SK-N-MC (cell line): ENCODE results near the gene SRI.

Experiments used
- EZH2 ChIP-seq: fragments of 200-600 bp; sonication (generic); IDR thresholded peaks from one replicate; pipeline ENCODE4 v1.6.1; 2017; ENCODE audit warnings: antibody characterized with exemption
- POLR2AphosphoS5 ChIP-seq: IDR thresholded peaks from 2 replicates; pipeline ENCODE4 v1.6.1; 2012; ENCODE audit warnings: mild to moderate bottlenecking, low read depth, low read length, borderline replicate concordance

- TF ChIP-seq POLR2AphosphoS5 (no peak), EZH2 (no peak)
Observed at GRCh38 chr7:88167223-88167622, 52.6 kb downstream of the SRI start.
